Measurements from ENCODE around the gene CNKSR3.

Gene CNKSR3

GRCh38 chr6:154479351-154479769 is 31.1 kb downstream of the CNKSR3 start:
- no peak for DNase-seq (ENCODE audit: low read depth in 2 of 2)

GRCh38 chr6:154478701-154479060 is 31.8 kb downstream of the CNKSR3 start:
- DNase-seq (ENCODE audit: low read depth in 2 of 2), result no peak

- no peak for DNase-seq (ENCODE audit: low read depth in 2 of 2)
These were observed 32.3 kb downstream of the CNKSR3 start for GRCh38 chr6:154478021-154478700.

- DNase-seq (ENCODE audit: low read depth in 2 of 2), result no peak
These were observed 34.0 kb downstream of the CNKSR3 start for GRCh38 chr6:154476494-154476893.

- DNase-seq (ENCODE audit: low read depth in 2 of 2), result no peak
These were observed 35.6 kb downstream of the CNKSR3 start for GRCh38 chr6:154474648-154475428.

GRCh38 chr6:154473324-154473723 is 37.2 kb downstream of the CNKSR3 start:
- DNase-seq (ENCODE audit: low read depth in 2 of 2), result no peak

GRCh38 chr6:154471609-154472362 is 38.7 kb downstream of the CNKSR3 start:
- no peak for DNase-seq (ENCODE audit: low read depth in 2 of 2)

GRCh38 chr6:154469306-154469935 is 41.1 kb downstream of the CNKSR3 start:
- DNase-seq (ENCODE audit: low read depth in 2 of 2), result no peak

- no peak for DNase-seq (ENCODE audit: low read depth in 2 of 2)
These were observed 41.7 kb downstream of the CNKSR3 start for GRCh38 chr6:154468760-154469159.

- DNase-seq (ENCODE audit: low read depth in 2 of 2), result no peak
These were observed 43.4 kb downstream of the CNKSR3 start for GRCh38 chr6:154466971-154467679.

GRCh38 chr6:154466139-154466538 is 44.3 kb downstream of the CNKSR3 start:
- no peak for DNase-seq (ENCODE audit: low read depth in 2 of 2)

- DNase-seq (ENCODE audit: low read depth in 2 of 2), result no peak
These were observed 46.7 kb downstream of the CNKSR3 start for GRCh38 chr6:154463573-154464419.

- DNase-seq (ENCODE audit: low read depth in 2 of 2), result no peak
These were observed 48.1 kb downstream of the CNKSR3 start for GRCh38 chr6:154462425-154462824.

- no peak for DNase-seq (ENCODE audit: low read depth in 2 of 2)
These were observed 49.1 kb downstream of the CNKSR3 start for GRCh38 chr6:154461348-154461747.

GRCh38 chr6:154460306-154461071 is 50.0 kb downstream of the CNKSR3 start:
- DNase-seq (ENCODE audit: low read depth in 2 of 2), result no peak

GRCh38 chr6:154459513-154459912 is 51.0 kb downstream of the CNKSR3 start:
- no peak for DNase-seq (ENCODE audit: low read depth in 2 of 2)

GRCh38 chr6:154458565-154459470 is 51.7 kb downstream of the CNKSR3 start:
- no peak for DNase-seq (ENCODE audit: low read depth in 2 of 2)

GRCh38 chr6:154457881-154458284 is 52.6 kb downstream of the CNKSR3 start:
- no peak for DNase-seq (ENCODE audit: low read depth in 2 of 2)

Data from stimulated activated CD8-positive, alpha-beta memory T cell treated with anti-CD3 and anti-CD28 coated beads, Interleukin-15, amount 100 ng/mL, for 4 hours (primary cell).